Activated naive CD4-positive, alpha-beta T cell treated with anti-CD3 and anti-CD28 coated beads for 36 hours (primary cell): ENCODE data around the gene CCDC68. TPM values are rescaled to one million over a fixed set of nuclear protein-coding genes. Genes with fewer than 3 reads are reported as not detected.

Experiments
- CTCF ChIA-PET: fragments of 350-600 bp; sonication (Branson Sonifier 250); formaldehyde crosslinking; loops from one replicate; lab custom pipeline; 2021; ENCODE audit warnings: antibody characterized with exemption; lab: Charles Lee
- DNase-seq: peaks from one replicate; pipeline ENCODE4 v3.0.0-alpha.2; 2020
- H3K27ac Mint-ChIP-seq: one replicate; pipeline ENCODE4 v1.8.0; 2021; ENCODE audit warnings: mild to moderate bottlenecking, mixed read lengths
- H3K27me3 Mint-ChIP-seq: one replicate; pipeline ENCODE4 v1.8.0; 2021; ENCODE audit warnings: low read depth, mixed read lengths
- H3K36me3 Mint-ChIP-seq: one replicate; pipeline ENCODE4 v1.8.0; 2021; ENCODE audit warnings: low read depth, mixed read lengths
- H3K4me1 Mint-ChIP-seq: one replicate; pipeline ENCODE4 v1.8.0; 2021; ENCODE audit warnings: low read depth, mixed read lengths
- H3K4me3 Mint-ChIP-seq: one replicate; pipeline ENCODE4 v1.8.0; 2021; ENCODE audit warnings: mild to moderate bottlenecking, moderate library complexity, mixed read lengths
- H3K9me3 Mint-ChIP-seq: one replicate; pipeline ENCODE4 v1.8.0; 2021; ENCODE audit warnings: mixed read lengths
- intact Hi-C: fragments of 100-400 bp; cut with micrococcal nuclease; formaldehyde crosslinking; loops from one replicate; pipeline ENCODE4 v1.15.1; 2023
- total RNA-seq, 2 experiments: library from RNA; stranded (reverse); gene quantifications; one replicate each; pipeline ENCODE4 v1.2.3, GENCODE V29; 2021

The CCDC68 gene
- total RNA-seq, 2 experiments from 2014 or later: not detected

- Mint-ChIP-seq H3K36me3 (no peaks in the 10 kb centered on the region), H3K27me3 (no peaks in the 10 kb centered on the region), H3K4me1 (no peaks in the 10 kb centered on the region), H3K9me3 (no peaks in the 10 kb centered on the region), H3K27ac (no peak overlapping the region), H3K4me3 (no peak overlapping the region)
- intact Hi-C loops: no loop called here
- CTCF ChIA-PET: interaction anchor here (0.6 kb wide), 1 partner anchor 1556 kb away, joined by 4 read pairs; no protein-coding TSS in a partner anchor
- no peak for DNase-seq
These were observed 20.8 kb downstream of the CCDC68 start for GRCh38 chr18:54938506-54938905.

- intact Hi-C loops: no loop called here
- no peaks in the 10 kb centered on the region for H3K27me3 Mint-ChIP-seq
- no peaks in the 10 kb centered on the region for H3K4me1 Mint-ChIP-seq
- CTCF ChIA-PET: no interaction called here
- no peaks in the 10 kb centered on the region for H3K9me3 Mint-ChIP-seq
- H3K36me3 Mint-ChIP-seq: no peaks in the 10 kb centered on the region
- no peak overlapping the region for H3K4me3 Mint-ChIP-seq
- no peak for DNase-seq
- no peak overlapping the region for H3K27ac Mint-ChIP-seq
These were observed 26.8 kb downstream of the CCDC68 start for GRCh38 chr18:54932472-54932871.

GRCh38 chr18:54931152-54931551 is 28.1 kb downstream of the CCDC68 start:
- Mint-ChIP-seq H3K27me3 (no peaks in the 10 kb centered on the region), H3K27ac (no peak overlapping the region), H3K4me1 (no peaks in the 10 kb centered on the region), H3K4me3 (no peak overlapping the region), H3K9me3 (no peaks in the 10 kb centered on the region), H3K36me3 (no peaks in the 10 kb centered on the region)
- intact Hi-C loops: no loop called here
- no peak for DNase-seq
- CTCF ChIA-PET: interaction anchor here (1.0 kb wide), 1 partner anchor 14 kb away, joined by 6 read pairs; no protein-coding TSS in a partner anchor

GRCh38 chr18:54928236-54928635 is 31.0 kb downstream of the CCDC68 start:
- H3K4me1 Mint-ChIP-seq: peaks cover 2% of the 10 kb centered on the region
- H3K9me3 Mint-ChIP-seq: no peaks in the 10 kb centered on the region
- H3K36me3 Mint-ChIP-seq: no peaks in the 10 kb centered on the region
- CTCF ChIA-PET: no interaction called here
- no peak overlapping the region for H3K4me3 Mint-ChIP-seq
- intact Hi-C loops: no loop called here
- H3K27me3 Mint-ChIP-seq: no peaks in the 10 kb centered on the region
- H3K27ac Mint-ChIP-seq: no peak overlapping the region
- DNase-seq: no peak

- CTCF ChIA-PET: interaction anchor here (0.5 to 1.0 kb wide), 3 partner anchors 48 to 120 kb away, joined by 3 to 4 read pairs (median 4); no protein-coding TSS in a partner anchor
- H3K27ac Mint-ChIP-seq: no peak overlapping the region
- no peak for DNase-seq
- H3K4me1 Mint-ChIP-seq: peaks cover 2% of the 10 kb centered on the region
- intact Hi-C loops: no loop called here
- H3K27me3 Mint-ChIP-seq: no peaks in the 10 kb centered on the region
- no peaks in the 10 kb centered on the region for H3K36me3 Mint-ChIP-seq
- no peak overlapping the region for H3K4me3 Mint-ChIP-seq
- H3K9me3 Mint-ChIP-seq: no peaks in the 10 kb centered on the region
These were observed 32.5 kb downstream of the CCDC68 start for GRCh38 chr18:54926593-54927325.

GRCh38 chr18:54924948-54925347 is 34.3 kb downstream of the CCDC68 start:
- Mint-ChIP-seq H3K4me3 (no peak overlapping the region), H3K4me1 (peaks cover 2% of the 10 kb centered on the region), H3K27ac (no peak overlapping the region), H3K36me3 (no peaks in the 10 kb centered on the region), H3K27me3 (no peaks in the 10 kb centered on the region), H3K9me3 (no peaks in the 10 kb centered on the region)
- intact Hi-C loops: no loop called here
- CTCF ChIA-PET: no interaction called here
- DNase-seq: no peak

GRCh38 chr18:54923339-54923956 is 35.8 kb downstream of the CCDC68 start:
- intact Hi-C loops: no loop called here
- CTCF ChIA-PET: interaction anchor here (1.3 kb wide), 1 partner anchor 9 kb away, joined by 3 read pairs; no protein-coding TSS in a partner anchor

GRCh38 chr18:54919412-54919811 is 39.8 kb downstream of the CCDC68 start:
- Mint-ChIP-seq H3K4me1 (no peaks in the 10 kb centered on the region), H3K36me3 (no peaks in the 10 kb centered on the region), H3K4me3 (no peak overlapping the region), H3K27ac (no peak overlapping the region), H3K9me3 (no peaks in the 10 kb centered on the region), H3K27me3 (no peaks in the 10 kb centered on the region)
- intact Hi-C loops: loop anchor here (5.0 kb wide), 1 partner anchor 63 kb away; no protein-coding TSS in a partner anchor
- DNase-seq: no peak
- CTCF ChIA-PET: no interaction called here

More at GRCh38 chr18:54923339-54923956, 35.8 kb downstream of the CCDC68 start:
- Mint-ChIP-seq H3K27ac (no peak overlapping the region), H3K4me1 (peaks cover 2% of the 10 kb centered on the region), H3K27me3 (no peaks in the 10 kb centered on the region), H3K9me3 (no peaks in the 10 kb centered on the region), H3K36me3 (no peaks in the 10 kb centered on the region), H3K4me3 (no peak overlapping the region)
- no peak for DNase-seq

- intact Hi-C loops: loop anchor here (5.0 kb wide), 1 partner anchor 64 kb away; no protein-coding TSS in a partner anchor
- CTCF ChIA-PET: no interaction called here
- Mint-ChIP-seq H3K9me3 (no peaks in the 10 kb centered on the region), H3K27ac (no peak overlapping the region), H3K4me1 (no peaks in the 10 kb centered on the region), H3K27me3 (no peaks in the 10 kb centered on the region), H3K36me3 (no peaks in the 10 kb centered on the region), H3K4me3 (no peak overlapping the region)
- no peak for DNase-seq
These were observed 41.2 kb downstream of the CCDC68 start for GRCh38 chr18:54918060-54918459.

- Mint-ChIP-seq H3K27ac (no peak overlapping the region), H3K9me3 (no peaks in the 10 kb centered on the region), H3K4me3 (no peak overlapping the region), H3K27me3 (no peaks in the 10 kb centered on the region), H3K4me1 (no peaks in the 10 kb centered on the region), H3K36me3 (no peaks in the 10 kb centered on the region)
- CTCF ChIA-PET: no interaction called here
- intact Hi-C loops: loop anchor here (5.0 kb wide), 1 partner anchor 66 kb away; no protein-coding TSS in a partner anchor
- no peak for DNase-seq
These were observed 42.8 kb downstream of the CCDC68 start for GRCh38 chr18:54916507-54916906.

GRCh38 chr18:54914816-54915215 is 44.4 kb downstream of the CCDC68 start:
- intact Hi-C loops: loop anchor here (5.0 kb wide), 1 partner anchor 67 kb away; no protein-coding TSS in a partner anchor
- Mint-ChIP-seq H3K4me1 (no peaks in the 10 kb centered on the region), H3K4me3 (no peak overlapping the region), H3K27me3 (no peaks in the 10 kb centered on the region), H3K36me3 (no peaks in the 10 kb centered on the region), H3K27ac (no peak overlapping the region), H3K9me3 (no peaks in the 10 kb centered on the region)
- CTCF ChIA-PET: interaction anchor here (0.8 to 1.7 kb wide), 2 partner anchors 8 to 24 kb away, joined by 3 read pairs; no protein-coding TSS in a partner anchor
- DNase-seq: no peak

GRCh38 chr18:54911551-54911950 is 47.7 kb downstream of the CCDC68 start:
- no peak overlapping the region for H3K4me3 Mint-ChIP-seq

More at GRCh38 chr18:54911551-54911950, 47.7 kb downstream of the CCDC68 start:
- Mint-ChIP-seq H3K9me3 (no peaks in the 10 kb centered on the region), H3K27me3 (peaks cover 2% of the 10 kb centered on the region), H3K36me3 (no peaks in the 10 kb centered on the region), H3K27ac (no peak overlapping the region), H3K4me1 (no peaks in the 10 kb centered on the region)
- intact Hi-C loops: no loop called here
- CTCF ChIA-PET: no interaction called here
- DNase-seq: no peak
